Neural cell (in vitro differentiated cells): ENCODE measurements around the gene CDC16. TPM values are rescaled to one million over a fixed set of nuclear protein-coding genes. Genes with fewer than 3 reads are reported as not detected.

Experiments used
- H2AFZ ChIP-seq: fragments of 200-600, 300-800 bp; sonication (generic), shearing (Covaris generic); 2 replicates; pipeline ENCODE4 v1.6.0; 2014; ENCODE audit warnings: low read depth, mild to moderate bottlenecking, antibody characterized with exemption, low read length, moderate library complexity
- H3F3A ChIP-seq: fragments of 200-600 bp; shearing (Covaris generic); 2 replicates; pipeline ENCODE4 v1.6.1; 2016; ENCODE audit warnings: mild to moderate bottlenecking, moderate library complexity, mixed read lengths, antibody characterized with exemption, low read length; ENCODE audit not compliant: insufficient read depth, poor library complexity, severe bottlenecking
- H3K27ac ChIP-seq: fragments of 200-600, 300-800 bp; sonication (generic), shearing (Covaris generic); 2 replicates; pipeline ENCODE4 v1.5.1; 2014; ENCODE audit warnings: mild to moderate bottlenecking, low read length, moderate library complexity
- H3K27me3 ChIP-seq: fragments of 300-800, 200-600 bp; sonication (generic), shearing (Covaris generic); 2 replicates; pipeline ENCODE4 v1.6.0; 2014; ENCODE audit warnings: mild to moderate bottlenecking, low read depth, low read length, moderate library complexity; ENCODE audit not compliant: insufficient read depth
- H3K36me3 ChIP-seq: fragments of 300-800, 200-600 bp; sonication (generic), shearing (Covaris generic); 2 replicates; pipeline ENCODE4 v1.5.1; 2014; ENCODE audit warnings: mild to moderate bottlenecking, antibody characterized with exemption, low read length, moderate library complexity; ENCODE audit not compliant: insufficient read depth
- H3K4me2 ChIP-seq: fragments of 300-800, 200-600 bp; sonication (generic), shearing (Covaris generic); 2 replicates; pipeline ENCODE4 v1.6.0; 2014; ENCODE audit warnings: mild to moderate bottlenecking, low read length
- H3K4me3 ChIP-seq: fragments of 300-800, 200-600 bp; sonication (generic), shearing (Covaris generic); 2 replicates; pipeline ENCODE4 v1.5.1; 2014; ENCODE audit warnings: mild to moderate bottlenecking, low read length, moderate library complexity
- H3K79me2 ChIP-seq: fragments of 200-600 bp; shearing (Covaris generic); replicated peaks from 2 replicates; pipeline ENCODE4 v1.6.0; 2014; ENCODE audit warnings: mild to moderate bottlenecking, low read length, moderate library complexity; ENCODE audit not compliant: insufficient read depth
- H3K9ac ChIP-seq: fragments of 300-800, 200-600 bp; sonication (generic), shearing (Covaris generic); 2 replicates; pipeline ENCODE4 v1.6.1; 2016; ENCODE audit warnings: mild to moderate bottlenecking, low read length, mixed read lengths
- H3K9me2 ChIP-seq: fragments of 200-600 bp; shearing (Covaris generic); 2 replicates; pipeline ENCODE4 v1.6.1; 2016; ENCODE audit warnings: mild to moderate bottlenecking, low read length, mixed read lengths; ENCODE audit not compliant: insufficient read depth
- H3K9me3 ChIP-seq: fragments of 200-600, 300-800 bp; sonication (generic), shearing (Covaris generic); 2 replicates; pipeline ENCODE4 v1.6.1; 2016; ENCODE audit warnings: mild to moderate bottlenecking, mixed run types, low read length, moderate library complexity, mixed read lengths
- H4K20me1 ChIP-seq: fragments of 200-600 bp; shearing (Covaris generic); 2 replicates; pipeline ENCODE4 v1.6.1; 2016; ENCODE audit warnings: mild to moderate bottlenecking, mixed run types; ENCODE audit not compliant: insufficient read depth
- CTCF ChIP-seq: fragments of 450-650 bp; IDR thresholded peaks from 2 replicates; pipeline ENCODE4 v1.5.1; 2014; ENCODE audit warnings: antibody characterized with exemption, mild to moderate bottlenecking, moderate library complexity; ENCODE audit not compliant: poor library complexity, severe bottlenecking
- EP300 ChIP-seq: fragments of 450-650 bp; conservative IDR thresholded peaks from 2 replicates; pipeline ENCODE4 v1.6.1; 2014; ENCODE audit warnings: antibody characterized with exemption, mild to moderate bottlenecking, moderate library complexity; ENCODE audit not compliant: poor library complexity, severe bottlenecking
- EZH2 ChIP-seq: fragments of 200-600, 300-800 bp; shearing (Covaris generic), sonication (generic); IDR thresholded peaks from 2 replicates; pipeline ENCODE4 v1.6.1; 2014; ENCODE audit warnings: antibody characterized with exemption, low read length, borderline replicate concordance, mild to moderate bottlenecking; ENCODE audit not compliant: insufficient read depth, poor library complexity, severe bottlenecking
- MXI1 ChIP-seq: fragments of 450-650 bp; conservative IDR thresholded peaks from 2 replicates; pipeline ENCODE4 v1.6.1; 2014; ENCODE audit warnings: antibody characterized with exemption, mild to moderate bottlenecking; ENCODE audit not compliant: poor library complexity, severe bottlenecking
- POLR2AphosphoS5 ChIP-seq: IDR thresholded peaks from 2 replicates; pipeline ENCODE4 v1.6.1; 2012
- RAD21 ChIP-seq: fragments of 450-650 bp; conservative IDR thresholded peaks from 2 replicates; pipeline ENCODE4 v1.6.1; 2014; ENCODE audit warnings: antibody characterized with exemption, mild to moderate bottlenecking, moderate library complexity
- REST ChIP-seq: IDR thresholded peaks from 2 replicates; pipeline ENCODE4 v1.6.1; 2012; ENCODE audit warnings: borderline replicate concordance
- SMC3 ChIP-seq: fragments of 450-650 bp; conservative IDR thresholded peaks from 2 replicates; pipeline ENCODE4 v1.6.1; 2014; ENCODE audit warnings: antibody characterized with exemption, mild to moderate bottlenecking, moderate library complexity; ENCODE audit not compliant: poor library complexity
- TAF1 ChIP-seq: IDR thresholded peaks from 2 replicates; pipeline ENCODE4 v1.6.1; 2012; ENCODE audit warnings: low read depth
- polyA plus RNA-seq: library from polyadenylated mRNA; depleted of rRNA; stranded (reverse); fragments of >200 nt; gene quantifications from 2 replicates; pipeline ENCODE4 v1.2.3, GENCODE V29; 2014

The CDC16 gene
- polyA plus RNA-seq, 1 donor from 2014 or later = 78.4 TPM

- Histone ChIP-seq H2AFZ (no peak overlapping the region), H3K27ac (no peak overlapping the region), H3F3A (no peaks in the 10 kb centered on the region), H4K20me1 (no peaks in the 10 kb centered on the region), H3K36me3 (peaks cover 9% of the 10 kb centered on the region), H3K4me2 (no peak overlapping the region), H3K79me2 (no peaks in the 10 kb centered on the region), H3K27me3 (no peaks in the 10 kb centered on the region), H3K4me3 (no peak overlapping the region), H3K9ac (no peak overlapping the region), H3K9me2 (no peaks in the 10 kb centered on the region), H3K9me3 (no peaks in the 10 kb centered on the region)
- TF ChIP-seq CTCF (no peak), MXI1 (no peak), TAF1 (no peak)
These were observed 26.1 kb downstream of the CDC16 start for GRCh38 chr13:114260814-114261213.

GRCh38 chr13:114261328-114261965 is 26.8 kb downstream of the CDC16 start:
- H3K36me3 ChIP-seq = peaks cover 9% of the 10 kb centered on the region
- no peaks in the 10 kb centered on the region for H3K9me3 ChIP-seq
- H2AFZ ChIP-seq = no peak overlapping the region
- no peak overlapping the region for H3K4me2 ChIP-seq
- H3K4me3 ChIP-seq = no peak overlapping the region
- TF ChIP-seq MXI1 = no peak
- TF ChIP-seq REST = no peak
- TF ChIP-seq EP300 = no peak
- TF ChIP-seq POLR2AphosphoS5 = no peak
- no peaks in the 10 kb centered on the region for H3K9me2 ChIP-seq
- H3K79me2 ChIP-seq = no peaks in the 10 kb centered on the region
- H3K27me3 ChIP-seq = no peaks in the 10 kb centered on the region
- no peaks in the 10 kb centered on the region for H3F3A ChIP-seq
- H4K20me1 ChIP-seq = no peaks in the 10 kb centered on the region
- no peak overlapping the region for H3K27ac ChIP-seq
- no peak overlapping the region for H3K9ac ChIP-seq

- no peaks in the 10 kb centered on the region for H3K79me2 ChIP-seq
- no peak overlapping the region for H3K4me2 ChIP-seq
- H3K4me3 ChIP-seq = no peak overlapping the region
- no peak overlapping the region for H3K9ac ChIP-seq
- no peak overlapping the region for H2AFZ ChIP-seq
- no peaks in the 10 kb centered on the region for H3K27me3 ChIP-seq
- H4K20me1 ChIP-seq = no peaks in the 10 kb centered on the region
- no peaks in the 10 kb centered on the region for H3F3A ChIP-seq
- H3K9me3 ChIP-seq = no peaks in the 10 kb centered on the region
- no peak for TF ChIP-seq TAF1
- no peak for TF ChIP-seq EP300
- TF ChIP-seq POLR2AphosphoS5 = no peak
- TF ChIP-seq CTCF = no peak
- no peak for TF ChIP-seq RAD21
- no peak for TF ChIP-seq SMC3
- TF ChIP-seq REST = no peak
- no peak for TF ChIP-seq EZH2
- TF ChIP-seq MXI1 = no peak
- H3K9me2 ChIP-seq = no peaks in the 10 kb centered on the region
- H3K36me3 ChIP-seq = peaks cover 9% of the 10 kb centered on the region
- no peak overlapping the region for H3K27ac ChIP-seq
These were observed 28.9 kb downstream of the CDC16 start for GRCh38 chr13:114263578-114263977.
